Right renal cortex interstitium (tissue), 3 donors: ENCODE measurements around the gene ANGPT4. TPM values are rescaled to one million over a fixed set of nuclear protein-coding genes. Genes with fewer than 3 reads are reported as not detected.

Experiments
- DNase-seq, 3 donors: peaks; one replicate each; pipeline ENCODE4 v3.0.0-alpha.2; 2013; ENCODE audit warnings: low read depth in 3 of 3, low spot score in 2 of 3
- polyA plus RNA-seq, 3 donors: library from polyadenylated mRNA; unstranded; fragments of 120-200 nt; gene quantifications; one replicate each; pipeline ENCODE4 v1.2.1, GENCODE V29; 2013; ENCODE audit not compliant: insufficient read length in 3 of 3

The ANGPT4 gene
- polyA plus RNA-seq, result under 1 TPM; 0.15 to 0.50 (median 0.31) TPM

GRCh38 chr20:916125-916799, at the start of gene ANGPT4:
TSS of gene ANGPT4 (minus strand) at chr20:916334. CDS start at chr20:916214, 120 bp downstream.
- no peak for DNase-seq

- DNase-seq, result no peak
These were observed 47.7 kb upstream of the ANGPT4 start for GRCh38 chr20:963795-964194.

GRCh38 chr20:962683-963082, 46.5 kb upstream of the ANGPT4 start:
- DNase-seq, result no peak

GRCh38 chr20:962223-962622, 46.1 kb upstream of the ANGPT4 start:
- no peak for DNase-seq

- DNase-seq, result no peak
These were observed 45.6 kb upstream of the ANGPT4 start for GRCh38 chr20:961768-962167.

GRCh38 chr20:959996-960615, 44.0 kb upstream of the ANGPT4 start:
- DNase-seq, result no peak

- DNase-seq, result no peak
These were observed 43.0 kb upstream of the ANGPT4 start for GRCh38 chr20:958936-959815.

GRCh38 chr20:957544-957943, 41.4 kb upstream of the ANGPT4 start:
- no peak for DNase-seq

- peak; percentile 29 to 47 (median 30) for DNase-seq
These were observed 40.3 kb upstream of the ANGPT4 start for GRCh38 chr20:956330-956951.

GRCh38 chr20:955656-956055, 39.5 kb upstream of the ANGPT4 start:
- DNase-seq, result no peak

- DNase-seq, result no peak
These were observed 39.0 kb upstream of the ANGPT4 start for GRCh38 chr20:955111-955510.

GRCh38 chr20:953742-954141, 37.6 kb upstream of the ANGPT4 start:
- DNase-seq, result no peak

GRCh38 chr20:952196-952795, 36.2 kb upstream of the ANGPT4 start:
- no peak for DNase-seq

- DNase-seq, result no peak
These were observed 35.4 kb upstream of the ANGPT4 start for GRCh38 chr20:951384-952169.

GRCh38 chr20:949717-950116, 33.6 kb upstream of the ANGPT4 start:
- DNase-seq, result no peak

GRCh38 chr20:946826-947225, 30.7 kb upstream of the ANGPT4 start:
- DNase-seq, result no peak

- no peak for DNase-seq
These were observed 29.7 kb upstream of the ANGPT4 start for GRCh38 chr20:945841-946240.

- DNase-seq, result no peak
These were observed 28.8 kb upstream of the ANGPT4 start for GRCh38 chr20:944774-945410.

GRCh38 chr20:944148-944547, 28.0 kb upstream of the ANGPT4 start:
- DNase-seq, result no peak
